Endothelial cell of umbilical vein (primary cell): ENCODE data around the gene PRKD1. TPM values are rescaled to one million over a fixed set of nuclear protein-coding genes. Genes with fewer than 3 reads are reported as not detected.

Experiments
- BruUV-seq: library from RNA; stranded (reverse); fragments of 400-500 nt; replicated peaks from 2 replicates; lab custom pipeline; 2021; lab: Mats Ljungman, UMichigan
- CTCF ChIA-PET: fragments of 300-600, 350-600 bp; sonication (Branson Sonifier 250); formaldehyde crosslinking; loops from one replicate; lab custom pipeline; 2021; ENCODE audit warnings: antibody characterized with exemption, inconsistent platforms; lab: Charles Lee
- POLR2A ChIA-PET: fragments of 300-600, 350-600 bp; sonication (Branson Sonifier 250); formaldehyde crosslinking; loops from one replicate; lab custom pipeline; 2021; ENCODE audit warnings: antibody characterized with exemption, inconsistent platforms; lab: Charles Lee
- DNase-seq: peaks from one replicate; pipeline ENCODE4 v3.0.0-alpha.2; 2011; ENCODE audit warnings: low read depth, low spot score
- FAIRE-seq: peaks from 2 replicates; lab custom pipeline; 2011; peaks lifted over from hg19 to GRCh38; lab: Jason Lieb, UNC
- H2AFZ ChIP-seq: 2 replicates; pipeline ENCODE4 v1.6.0; 2012; ENCODE audit warnings: low read depth, low read length, control low read depth, inconsistent platforms
- H3K27ac ChIP-seq: 2 replicates; pipeline ENCODE4 v1.5.1; 2011; ENCODE audit warnings: low read depth, mild to moderate bottlenecking, control low read depth, low read length, moderate library complexity; ENCODE audit not compliant: insufficient read depth
- H3K27me3 ChIP-seq, 2 experiments: 2 replicates each; pipeline versions ENCODE4 v1.6.0 to v1.6.1; 2011; ENCODE audit warnings: low read length in 2 of 2, mixed read lengths in 1 of 2; ENCODE audit not compliant: control insufficient read depth in 2 of 2, insufficient read depth in 2 of 2
- H3K36me3 ChIP-seq, 2 experiments: 2 replicates in 1 of 2; 3 replicates in 1 of 2; pipeline ENCODE4 v1.5.1; 2011; ENCODE audit warnings: low read length in 2 of 2, mild to moderate bottlenecking in 1 of 2, moderate library complexity in 1 of 2; ENCODE audit not compliant: control insufficient read depth in 2 of 2, insufficient read depth in 2 of 2; ENCODE audit errors: extremely low read depth in 1 of 2
- H3K4me1 ChIP-seq: 3 replicates; pipeline ENCODE4 v1.5.1; 2011; ENCODE audit warnings: mild to moderate bottlenecking, low read length; ENCODE audit not compliant: control insufficient read depth, insufficient read depth; ENCODE audit errors: extremely low read depth
- H3K4me2 ChIP-seq: 2 replicates; pipeline ENCODE4 v1.6.1; 2011; ENCODE audit warnings: low read length, control low read depth, mixed read lengths; ENCODE audit not compliant: insufficient read depth
- H3K4me3 ChIP-seq, 3 experiments: fragments of 200-600 bp in 1 of 3; sonication (generic), shearing (Covaris generic) in 1 of 3; replicated peaks in 1 of 3; 2 replicates each; pipeline ENCODE4 v1.5.1; 2011 to 2016; ENCODE audit warnings: control low read depth in 3 of 3, low read length in 3 of 3, mild to moderate bottlenecking in 2 of 3, inconsistent platforms in 1 of 3, low read depth in 1 of 3, moderate library complexity in 1 of 3; ENCODE audit not compliant: insufficient read depth in 1 of 3
- H3K79me2 ChIP-seq: 2 replicates; pipeline ENCODE4 v1.6.0; 2012; ENCODE audit warnings: low read length, inconsistent platforms; ENCODE audit not compliant: control insufficient read depth, insufficient read depth
- H3K9ac ChIP-seq: replicated peaks from 2 replicates; pipeline ENCODE3; 2011; ENCODE audit warnings: low read length, control low read depth; ENCODE audit not compliant: insufficient read depth; ENCODE audit errors: extremely low read depth
- H3K9me1 ChIP-seq: replicated peaks from 3 replicates; pipeline ENCODE4 v1.6.0; 2011; ENCODE audit warnings: mild to moderate bottlenecking, low read length; ENCODE audit not compliant: control insufficient read depth, insufficient read depth; ENCODE audit errors: extremely low read depth
- H3K9me3 ChIP-seq: replicated peaks from 2 replicates; pipeline ENCODE4 v1.5.1; 2012; ENCODE audit warnings: low read length, inconsistent platforms; ENCODE audit not compliant: control insufficient read depth, insufficient read depth
- H4K20me1 ChIP-seq: replicated peaks from 2 replicates; pipeline ENCODE3; 2011; ENCODE audit warnings: mild to moderate bottlenecking, low read length; ENCODE audit not compliant: control insufficient read depth, insufficient read depth; ENCODE audit errors: extremely low read depth
- EZH2 ChIP-seq: IDR thresholded peaks from 2 replicates; pipeline ENCODE4 v1.6.1; 2012; ENCODE audit warnings: borderline replicate concordance, low read depth, mild to moderate bottlenecking, moderate library complexity, low read length, inconsistent platforms; ENCODE audit not compliant: severe bottlenecking
- FOS ChIP-seq: IDR thresholded peaks from 2 replicates; pipeline ENCODE4 v1.6.1; 2011; ENCODE audit warnings: mild to moderate bottlenecking, low read length, moderate library complexity, borderline replicate concordance; ENCODE audit not compliant: insufficient read depth
- GATA2 ChIP-seq: IDR thresholded peaks from 2 replicates; pipeline ENCODE4 v1.7.0; 2011; ENCODE audit warnings: low read depth, mild to moderate bottlenecking, moderate library complexity, mixed read lengths, low read length; ENCODE audit not compliant: insufficient read length, insufficient read depth
- MAX ChIP-seq: IDR thresholded peaks from 2 replicates; pipeline ENCODE4 v1.6.1; 2011; ENCODE audit not compliant: insufficient read depth, insufficient read length
- MYC ChIP-seq: IDR thresholded peaks from one replicate; pipeline ENCODE4 v1.6.1; 2011; ENCODE audit warnings: mild to moderate bottlenecking, low read depth, low read length
- POLR2AphosphoS5 ChIP-seq: IDR thresholded peaks from 2 replicates; pipeline ENCODE4 v1.6.1; 2012; ENCODE audit warnings: low read depth, mild to moderate bottlenecking, control low read depth, low read length, moderate library complexity; ENCODE audit not compliant: insufficient read depth
- dilution Hi-C: fragments of 300-500 bp; cut with MboI; formaldehyde crosslinking; loops from one replicate; pipeline ENCODE4 v1.15.0; 2019; ENCODE audit warnings: low sequenced_read_pairs; ENCODE audit not compliant: extremely low pct_ligation_motif_present
- intact Hi-C: fragments of 100-400 bp; cut with micrococcal nuclease; formaldehyde crosslinking; loops from one replicate; pipeline ENCODE4 v1.10.0; 2022
- polyA plus RNA-seq, 4 experiments: library from polyadenylated mRNA; depleted of rRNA in 3 of 4; stranded (reverse) in 3 of 4; unstranded in 1 of 4; fragments of >200 nt; gene quantifications; 2 replicates each; pipeline versions ENCODE4 v1.2.1 to v1.2.3, GENCODE V29; 2011 to 2012; ENCODE audit warnings: missing spikeins in 1 of 4
- total RNA-seq: library from RNA; stranded (reverse); gene quantifications from 2 replicates; pipeline ENCODE4 v1.2.3, GENCODE V29; 2021
- TF ChIP-seq, protein P1 (sequence below), 2 donors: IDR thresholded peaks; 1 replicate in 1 of 2; 2 replicates in 1 of 2; pipeline ENCODE4 v1.5.1; 2011; ENCODE audit warnings: low read length in 2 of 2, mild to moderate bottlenecking in 2 of 2, moderate library complexity in 2 of 2, control low read depth in 1 of 2, inconsistent platforms in 1 of 2, low read depth in 1 of 2; ENCODE audit not compliant: insufficient read depth in 1 of 2; ENCODE audit errors: extremely low read depth in 1 of 2

Gene PRKD1
- total and polyA plus RNA-seq, 2 donors (not counting 3 experiments of a cell fraction or from before 2014, with no cell fraction given), result 3.9 to 10.9 TPM

DNA sequence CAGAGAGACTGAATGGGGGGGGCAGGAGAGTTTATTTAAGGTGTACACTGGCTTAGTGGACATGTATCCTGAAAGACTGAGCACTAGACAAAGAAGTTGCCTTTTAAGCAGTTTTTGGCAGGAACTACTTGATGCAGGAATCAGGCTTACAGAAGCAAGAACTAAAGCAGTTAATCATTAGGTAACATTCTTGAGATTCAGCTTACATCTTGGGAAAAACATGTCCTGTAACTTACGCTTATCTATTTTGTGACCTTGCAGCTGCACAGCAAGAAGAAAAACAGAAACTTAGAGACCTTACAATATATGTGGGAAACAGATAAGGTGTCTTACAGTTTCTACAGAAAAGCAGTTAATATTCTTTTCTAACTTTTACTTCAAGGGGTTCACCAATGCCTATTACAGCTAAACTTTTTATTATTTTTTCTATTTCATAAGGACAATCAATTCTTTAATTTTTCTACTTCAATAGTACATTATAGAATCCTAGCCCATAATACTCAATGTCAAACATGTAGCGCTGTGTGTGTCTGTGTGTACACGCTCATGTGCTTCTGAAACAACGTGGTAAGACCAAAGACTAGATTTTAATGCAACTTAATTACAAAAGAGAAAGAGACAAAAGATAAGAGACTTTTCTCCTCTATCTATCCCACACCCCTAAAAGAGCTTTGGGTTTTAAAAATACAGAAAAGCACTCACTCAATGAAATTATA, 276.9 kb downstream of the PRKD1 start:
- ChIA-PET POLR2A (no interaction called here), CTCF (no interaction called here)
- Histone ChIP-seq H2AFZ (no peak overlapping the region), H3K4me1 (peaks cover 14% of the 10 kb centered on the region), H3K27me3 (no peaks in the 10 kb centered on the region), H3K27ac (no peak overlapping the region), H4K20me1 (no peaks in the 10 kb centered on the region), H3K9ac (no peak overlapping the region), H3K4me3 (no peak overlapping the region), H3K36me3 (no peaks in the 10 kb centered on the region), H3K9me1 (no peaks in the 10 kb centered on the region), H3K4me2 (no peak overlapping the region), H3K9me3 (peaks cover 4% of the 10 kb centered on the region), H3K79me2 (no peaks in the 10 kb centered on the region)
- DNase-seq, result no peak
- dilution Hi-C loops, result no loop called here
- TF ChIP-seq POLR2AphosphoS5 (no peak), EZH2 (no peak)
- TF ChIP-seq, protein P1, sequence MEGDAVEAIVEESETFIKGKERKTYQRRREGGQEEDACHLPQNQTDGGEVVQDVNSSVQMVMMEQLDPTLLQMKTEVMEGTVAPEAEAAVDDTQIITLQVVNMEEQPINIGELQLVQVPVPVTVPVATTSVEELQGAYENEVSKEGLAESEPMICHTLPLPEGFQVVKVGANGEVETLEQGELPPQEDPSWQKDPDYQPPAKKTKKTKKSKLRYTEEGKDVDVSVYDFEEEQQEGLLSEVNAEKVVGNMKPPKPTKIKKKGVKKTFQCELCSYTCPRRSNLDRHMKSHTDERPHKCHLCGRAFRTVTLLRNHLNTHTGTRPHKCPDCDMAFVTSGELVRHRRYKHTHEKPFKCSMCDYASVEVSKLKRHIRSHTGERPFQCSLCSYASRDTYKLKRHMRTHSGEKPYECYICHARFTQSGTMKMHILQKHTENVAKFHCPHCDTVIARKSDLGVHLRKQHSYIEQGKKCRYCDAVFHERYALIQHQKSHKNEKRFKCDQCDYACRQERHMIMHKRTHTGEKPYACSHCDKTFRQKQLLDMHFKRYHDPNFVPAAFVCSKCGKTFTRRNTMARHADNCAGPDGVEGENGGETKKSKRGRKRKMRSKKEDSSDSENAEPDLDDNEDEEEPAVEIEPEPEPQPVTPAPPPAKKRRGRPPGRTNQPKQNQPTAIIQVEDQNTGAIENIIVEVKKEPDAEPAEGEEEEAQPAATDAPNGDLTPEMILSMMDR (IDR thresholded peaks at IDR 0.05; ENCODE audit: extremely low read depth in 1 of 2, insufficient read depth in 1 of 2, low read depth in 1 of 2, low read length in 2 of 2), result no peak
- intact Hi-C loops, result no loop called here
- no TSS peak for BruUV-seq
- no peak for FAIRE-seq

GRCh38 chr14:29649170-29649569, 278.5 kb downstream of the PRKD1 start:
- CTCF ChIA-PET, result no interaction called here
- FAIRE-seq, result no peak

More at GRCh38 chr14:29649170-29649569, 278.5 kb downstream of the PRKD1 start:
- Histone ChIP-seq H3K27me3 (no peaks in the 10 kb centered on the region), H3K4me1 (no peaks in the 10 kb centered on the region), H3K36me3 (no peaks in the 10 kb centered on the region), H3K9me3 (peaks cover 4% of the 10 kb centered on the region), H3K4me2 (no peak overlapping the region), H3K27ac (no peak overlapping the region), H3K9me1 (no peaks in the 10 kb centered on the region), H3K4me3 (no peak overlapping the region), H4K20me1 (no peaks in the 10 kb centered on the region), H3K79me2 (no peaks in the 10 kb centered on the region), H3K9ac (no peak overlapping the region), H2AFZ (no peak overlapping the region)
- DNase-seq, result no peak
- dilution Hi-C loops (no loop called here), intact Hi-C loops (no loop called here)
- POLR2A ChIA-PET, result no interaction called here
- BruUV-seq, result no TSS peak
- no peak for TF ChIP-seq FOS
- no peak for TF ChIP-seq GATA2
- no peak for TF ChIP-seq MAX
- no peak for TF ChIP-seq POLR2AphosphoS5
- TF ChIP-seq MYC, result no peak
- no peak for TF ChIP-seq EZH2
- TF ChIP-seq, protein P1 (IDR thresholded peaks at IDR 0.05; ENCODE audit: extremely low read depth in 1 of 2, insufficient read depth in 1 of 2, low read depth in 1 of 2, low read length in 2 of 2), result no peak
